HepG2 (cell line): ENCODE results near the gene CTXN3. TPM values are rescaled to one million over a fixed set of nuclear protein-coding genes. Genes with fewer than 3 reads are reported as not detected.

ENCODE experiments used
- FOXJ3 ChIP-seq: sonication (generic); formaldehyde crosslinking; IDR thresholded peaks from 2 replicates; pipeline ENCODE4 v1.4.0; 2020; ENCODE audit warnings: missing genetic modification reagents, mild to moderate bottlenecking, borderline replicate concordance
- LRRFIP1 ChIP-seq: sonication (generic); formaldehyde crosslinking; conservative IDR thresholded peaks from 2 replicates; pipeline ENCODE4 v1.4.0; 2020; ENCODE audit warnings: missing genetic modification reagents
- MXD1 ChIP-seq: sonication (generic); formaldehyde crosslinking; IDR thresholded peaks from 2 replicates; pipeline ENCODE4 v1.4.0; 2020; ENCODE audit warnings: mild to moderate bottlenecking, missing genetic modification reagents
- NFE2L1 ChIP-seq: sonication (generic); formaldehyde crosslinking; IDR thresholded peaks from 2 replicates; pipeline ENCODE4 v1.4.0; 2020; ENCODE audit warnings: missing genetic modification reagents, mild to moderate bottlenecking, borderline replicate concordance
- PRMT3 ChIP-seq: sonication (generic); formaldehyde crosslinking; IDR thresholded peaks from 2 replicates; pipeline ENCODE4 v1.8.1; 2022; ENCODE audit warnings: low read depth, mild to moderate bottlenecking, moderate library complexity, missing genetic modification reagents, borderline replicate concordance
- ZNF484 ChIP-seq: sonication (generic); formaldehyde crosslinking; IDR thresholded peaks from 2 replicates; pipeline ENCODE4 v1.5.1; 2020; ENCODE audit warnings: mild to moderate bottlenecking, low read depth, missing genetic modification reagents, borderline replicate concordance
- ZNF558 ChIP-seq: sonication (generic); formaldehyde crosslinking; IDR thresholded peaks from 2 replicates; pipeline ENCODE4 v1.9.0; 2022; ENCODE audit warnings: mild to moderate bottlenecking, missing genetic modification reagents, borderline replicate concordance
- ZNF646 ChIP-seq: sonication (generic); formaldehyde crosslinking; IDR thresholded peaks from 2 replicates; pipeline ENCODE4 v1.9.0; 2021; ENCODE audit warnings: mild to moderate bottlenecking, missing genetic modification reagents
- polyA plus RNA-seq, 8 experiments: library from polyadenylated mRNA; depleted of rRNA in 3 of 8; stranded (reverse) in 7 of 8; unstranded in 1 of 8; fragments of >200 nt; fragmentation: Illumina TruSeq in 4 of 8; extraction: Trizol in 4 of 8; gene quantifications; 2 replicates each; pipeline versions ENCODE4 v1.2.1 to v1.2.3, GENCODE V29; 2011 to 2016; ENCODE audit warnings: low read depth in 4 of 8, missing spikeins in 1 of 8, mixed read lengths in 1 of 8; ENCODE audit not compliant: insufficient read depth in 1 of 8
- total RNA-seq, 5 experiments: library from RNA; depleted of rRNA; stranded (reverse); fragments of >200 nt; fragmentation: Illumina TruSeq; extraction: Trizol; gene quantifications; 2 replicates each; pipeline ENCODE4 v1.2.3, GENCODE V29; 2016; ENCODE audit warnings: low read depth in 1 of 5
- TF ChIP-seq, protein P1 (sequence below): sonication (generic); formaldehyde crosslinking; IDR thresholded peaks from 2 replicates; pipeline ENCODE4 v1.5.0; 2020; ENCODE audit warnings: missing genetic modification reagents

Gene CTXN3
- total and polyA plus RNA-seq, 2 of the 13 experiments (the other 11 are each of a cell fraction or from before 2014, with no cell fraction given) = not detected

- TF ChIP-seq ZNF646 (CRISPR knock-in tag) (no peak), ZNF484 (no peak), NFE2L1 (CRISPR knock-in tag) (no peak), ZNF558 (CRISPR knock-in tag) (no peak), LRRFIP1 (CRISPR knock-in tag) (no peak), FOXJ3 (no peak), MXD1 (no peak), PRMT3 (CRISPR knock-in tag) (no peak)
- TF ChIP-seq, protein P1, sequence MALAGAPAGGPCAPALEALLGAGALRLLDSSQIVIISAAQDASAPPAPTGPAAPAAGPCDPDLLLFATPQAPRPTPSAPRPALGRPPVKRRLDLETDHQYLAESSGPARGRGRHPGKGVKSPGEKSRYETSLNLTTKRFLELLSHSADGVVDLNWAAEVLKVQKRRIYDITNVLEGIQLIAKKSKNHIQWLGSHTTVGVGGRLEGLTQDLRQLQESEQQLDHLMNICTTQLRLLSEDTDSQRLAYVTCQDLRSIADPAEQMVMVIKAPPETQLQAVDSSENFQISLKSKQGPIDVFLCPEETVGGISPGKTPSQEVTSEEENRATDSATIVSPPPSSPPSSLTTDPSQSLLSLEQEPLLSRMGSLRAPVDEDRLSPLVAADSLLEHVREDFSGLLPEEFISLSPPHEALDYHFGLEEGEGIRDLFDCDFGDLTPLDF = no peak
These were observed 3.6 kb upstream of the CTXN3 start (continued) for GRCh38 chr5:127645300-127645726.
